D721Med (cell line): ENCODE measurements around the gene PDCL3.

ENCODE experiments used
- DNase-seq: peaks from one replicate; pipeline ENCODE4 v3.0.0; 2011; ENCODE audit warnings: low spot score; ENCODE audit not compliant: insufficient read length
- FAIRE-seq: peaks from 2 replicates; lab custom pipeline; 2011; peaks lifted over from hg19 to GRCh38; lab: Jason Lieb, UNC
- TF ChIP-seq, protein P1 (sequence below): IDR thresholded peaks from 2 replicates; pipeline ENCODE4 v1.5.1; 2012; ENCODE audit warnings: mild to moderate bottlenecking, control low read depth; ENCODE audit not compliant: insufficient read depth; ENCODE audit errors: missing control alignments

PDCL3 gene

GRCh38 chr2:100562613-100563406, at the start of gene PDCL3:
Gene PDCL3, plus strand, starts transcription at chr2:100562993. Its CDS starts 75 bp downstream, at chr2:100563068.
- TF ChIP-seq, protein P1, sequence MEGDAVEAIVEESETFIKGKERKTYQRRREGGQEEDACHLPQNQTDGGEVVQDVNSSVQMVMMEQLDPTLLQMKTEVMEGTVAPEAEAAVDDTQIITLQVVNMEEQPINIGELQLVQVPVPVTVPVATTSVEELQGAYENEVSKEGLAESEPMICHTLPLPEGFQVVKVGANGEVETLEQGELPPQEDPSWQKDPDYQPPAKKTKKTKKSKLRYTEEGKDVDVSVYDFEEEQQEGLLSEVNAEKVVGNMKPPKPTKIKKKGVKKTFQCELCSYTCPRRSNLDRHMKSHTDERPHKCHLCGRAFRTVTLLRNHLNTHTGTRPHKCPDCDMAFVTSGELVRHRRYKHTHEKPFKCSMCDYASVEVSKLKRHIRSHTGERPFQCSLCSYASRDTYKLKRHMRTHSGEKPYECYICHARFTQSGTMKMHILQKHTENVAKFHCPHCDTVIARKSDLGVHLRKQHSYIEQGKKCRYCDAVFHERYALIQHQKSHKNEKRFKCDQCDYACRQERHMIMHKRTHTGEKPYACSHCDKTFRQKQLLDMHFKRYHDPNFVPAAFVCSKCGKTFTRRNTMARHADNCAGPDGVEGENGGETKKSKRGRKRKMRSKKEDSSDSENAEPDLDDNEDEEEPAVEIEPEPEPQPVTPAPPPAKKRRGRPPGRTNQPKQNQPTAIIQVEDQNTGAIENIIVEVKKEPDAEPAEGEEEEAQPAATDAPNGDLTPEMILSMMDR: no peak
- DNase-seq: peak; percentile 81
- FAIRE-seq: no peak

GRCh38 chr2:100513650-100514049, 49.1 kb upstream of the PDCL3 start:
- DNase-seq (no peak), FAIRE-seq (no peak)
- TF ChIP-seq, protein P1: no peak

- DNase-seq (no peak), FAIRE-seq (no peak)
- TF ChIP-seq, protein P1: no peak
Measured at GRCh38 chr2:100517556-100517955, 45.2 kb upstream of the PDCL3 start.

DNA sequence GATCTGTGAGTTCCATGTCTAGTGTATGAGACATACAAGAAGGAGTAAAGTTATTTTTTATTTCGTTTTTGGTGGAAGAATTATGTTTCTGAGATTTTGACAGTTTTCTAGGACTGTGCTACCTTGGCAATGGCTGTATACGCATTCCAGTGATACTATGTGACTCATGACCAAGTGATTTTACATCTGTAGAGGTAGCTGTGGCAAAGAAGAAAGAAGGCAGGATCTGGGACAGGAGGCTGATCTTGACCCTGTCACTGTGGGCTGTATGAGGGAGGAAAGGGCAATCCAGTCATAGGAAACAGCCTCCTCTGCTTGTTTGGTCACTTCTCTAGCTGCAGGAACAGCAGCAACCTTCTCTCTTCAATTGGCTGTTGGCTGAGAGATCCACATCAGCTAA, 44.0 kb upstream of the PDCL3 start:
- FAIRE-seq (no peak), DNase-seq (no peak)

DNA sequence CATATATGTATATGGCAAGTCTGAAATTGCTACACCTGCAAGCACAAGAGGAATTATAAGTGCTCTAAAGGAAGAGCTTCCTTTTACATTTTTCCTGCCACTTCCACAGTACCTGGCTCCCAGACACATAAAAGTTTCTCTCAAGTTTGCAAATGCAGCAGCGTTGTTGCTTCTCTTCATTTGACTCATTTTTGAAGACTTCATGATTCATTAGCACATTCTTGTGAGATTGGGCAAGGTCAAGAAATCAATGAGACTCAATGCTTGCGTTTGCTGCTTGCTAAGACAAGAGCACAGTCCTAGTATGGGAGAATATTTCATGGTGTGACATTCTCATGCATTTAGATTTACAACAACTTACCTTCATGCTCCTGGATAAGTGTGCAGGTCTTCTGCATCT, 42.6 kb upstream of the PDCL3 start:
- DNase-seq (no peak), FAIRE-seq (no peak)
- TF ChIP-seq, protein P1: no peak

More for the DNA sequence above, 44.0 kb upstream of the PDCL3 start:
- TF ChIP-seq, protein P1: no peak

DNA sequence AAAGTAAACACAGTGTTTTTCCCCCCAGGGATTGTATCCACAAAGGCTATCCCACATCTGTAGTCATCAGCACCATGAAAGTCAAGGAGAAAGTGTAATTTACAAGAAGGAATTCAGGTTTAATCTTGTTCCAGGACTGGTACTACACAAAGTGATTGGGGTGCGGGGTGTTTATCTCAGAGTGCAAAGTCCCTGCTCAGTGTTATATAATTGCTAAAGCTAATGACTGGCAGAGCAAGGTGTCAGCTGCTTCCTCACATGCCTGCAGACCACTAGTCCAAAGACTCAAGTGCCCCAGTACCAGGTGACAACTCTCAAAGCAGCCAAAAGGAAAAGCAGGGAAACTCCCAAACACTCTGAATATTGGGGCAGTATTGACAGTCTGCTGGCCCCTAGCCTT, 40.4 kb upstream of the PDCL3 start:
- DNase-seq (no peak), FAIRE-seq (no peak)
- TF ChIP-seq, protein P1: no peak

- DNase-seq: no peak
- FAIRE-seq: no peak
- TF ChIP-seq, protein P1: no peak
Measured at GRCh38 chr2:100524331-100524730, 38.5 kb upstream of the PDCL3 start.
